GM18526 (cell line): ENCODE results near the gene RASSF4.

Experiments used
- POLR2A ChIP-seq: IDR thresholded peaks from 3 replicates; pipeline ENCODE4 v1.6.1; 2011; ENCODE audit not compliant: insufficient read length; ENCODE audit errors: extremely low read depth

RASSF4 gene

DNA sequence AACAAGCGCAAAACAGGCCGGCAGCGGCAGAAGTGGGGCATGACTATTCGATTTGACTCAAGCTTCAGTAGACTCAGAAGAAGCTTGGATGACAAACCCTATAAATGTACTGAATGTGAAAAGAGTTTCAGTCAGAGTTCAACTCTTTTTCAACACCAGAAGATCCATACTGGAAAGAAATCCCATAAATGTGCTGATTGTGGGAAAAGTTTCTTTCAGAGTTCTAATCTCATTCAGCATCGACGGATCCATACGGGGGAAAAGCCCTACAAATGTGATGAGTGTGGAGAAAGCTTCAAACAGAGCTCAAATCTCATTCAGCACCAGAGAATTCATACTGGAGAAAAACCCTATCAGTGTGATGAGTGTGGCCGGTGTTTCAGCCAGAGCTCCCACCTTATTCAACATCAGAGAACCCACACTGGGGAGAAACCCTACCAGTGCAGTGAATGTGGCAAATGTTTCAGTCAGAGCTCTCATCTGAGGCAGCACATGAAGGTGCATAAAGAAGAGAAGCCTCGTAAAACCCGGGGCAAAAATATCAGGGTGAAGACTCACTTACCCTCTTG, 43.9 kb downstream of the RASSF4 start:
- no peak for TF ChIP-seq POLR2A

DNA sequence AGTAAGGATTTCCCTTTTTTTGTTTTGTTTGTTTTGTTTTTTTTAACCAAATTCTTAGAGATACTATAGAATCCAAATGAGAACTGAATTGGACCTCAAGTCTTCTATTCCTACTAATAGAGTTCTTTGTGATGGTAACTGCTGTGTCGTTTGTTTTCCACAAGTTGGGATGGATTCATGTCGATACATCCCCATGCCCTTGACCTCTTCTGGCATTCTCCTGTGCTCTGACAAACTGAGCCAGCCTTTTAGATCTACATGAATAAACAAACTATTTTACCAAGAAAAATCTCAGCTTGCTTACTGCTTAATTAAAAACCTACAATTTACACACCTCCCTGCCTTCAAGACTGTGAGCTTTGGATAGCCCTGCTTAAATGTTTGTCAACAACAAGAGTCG, 45.1 kb downstream of the RASSF4 start:
- no peak for TF ChIP-seq POLR2A

DNA sequence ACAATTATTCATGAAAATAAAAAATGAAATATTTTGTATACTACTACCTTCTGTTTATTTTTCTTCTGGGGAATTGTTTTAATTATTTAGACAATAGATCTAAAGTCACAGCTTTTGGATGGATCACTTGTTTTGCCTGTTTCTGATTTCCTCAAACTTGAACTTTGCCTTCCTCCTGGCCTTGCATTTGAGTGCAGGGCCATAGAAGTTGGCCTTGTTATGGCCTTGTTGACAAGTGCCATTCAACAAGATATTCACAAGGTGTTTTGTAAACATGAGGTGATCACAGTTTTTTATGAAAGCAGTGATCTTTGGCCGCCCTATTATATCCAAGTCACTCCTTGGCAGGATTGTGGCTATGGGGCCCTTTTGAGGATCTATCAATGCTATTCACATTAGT, 45.7 kb downstream of the RASSF4 start:
- no peak for TF ChIP-seq POLR2A

DNA sequence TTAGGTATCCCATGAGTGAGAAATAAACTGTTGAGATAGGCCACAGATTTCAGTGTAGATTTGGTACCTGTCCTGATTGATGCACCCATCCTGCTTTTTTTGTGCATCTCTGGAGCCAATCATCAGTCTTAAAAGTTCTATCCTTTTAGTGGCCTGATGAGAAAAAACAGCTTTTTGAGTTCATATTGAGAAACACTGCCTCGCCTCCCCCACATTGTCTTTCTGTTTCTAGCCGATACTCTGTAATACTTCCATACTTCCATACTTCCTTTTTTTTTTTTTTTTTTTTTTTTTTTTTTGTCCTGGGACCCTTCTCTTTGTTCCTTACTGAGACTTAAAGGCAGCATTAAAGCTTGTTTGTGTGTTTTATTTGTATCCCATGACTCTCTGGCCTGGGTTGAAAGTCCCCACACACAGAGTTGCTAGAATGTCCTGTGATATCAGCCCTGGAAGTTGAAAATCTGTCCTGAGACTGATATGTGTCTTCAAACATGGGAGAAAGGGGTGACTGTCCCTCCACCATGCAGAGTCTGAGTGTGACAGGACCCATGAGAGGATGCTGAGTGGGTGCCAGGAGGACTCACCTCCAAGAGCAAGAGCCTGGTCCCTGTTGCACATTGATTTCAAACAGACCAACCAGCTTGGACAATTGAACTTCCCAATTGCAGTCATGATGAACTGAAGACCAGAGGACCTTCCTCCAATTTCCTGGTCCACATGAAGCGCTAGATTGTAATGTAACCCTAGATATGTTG, 46.9 kb downstream of the RASSF4 start:
- TF ChIP-seq POLR2A: no peak

DNA sequence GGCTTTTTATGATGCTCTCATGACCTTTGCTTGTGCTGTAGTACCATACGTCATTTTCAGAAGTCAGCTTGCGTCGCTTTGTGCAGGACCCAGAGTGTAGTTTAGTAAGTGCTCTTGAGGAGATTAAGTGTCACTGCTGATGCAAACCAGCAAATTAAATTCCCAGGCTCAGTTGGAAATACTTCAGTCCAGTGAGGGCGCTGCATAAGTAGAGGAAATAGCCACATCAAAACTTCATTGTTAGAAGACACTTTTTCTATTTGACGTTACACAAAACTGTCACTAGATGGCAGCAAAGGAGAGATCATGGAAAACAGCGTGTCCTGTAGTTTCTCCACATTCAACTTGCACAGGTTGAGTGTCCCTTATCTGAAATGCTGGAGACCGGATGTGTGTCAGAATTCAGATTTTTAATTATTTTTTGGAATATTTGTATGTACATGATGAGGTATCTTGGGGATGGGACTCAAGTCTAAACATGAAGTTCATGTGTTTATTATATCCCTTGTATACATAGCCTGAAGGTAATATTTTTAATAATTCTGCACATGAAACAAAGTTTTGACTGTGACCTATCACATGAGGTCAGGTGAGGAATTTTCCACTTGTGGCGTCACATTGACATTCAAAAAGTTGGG, 49.0 kb downstream of the RASSF4 start:
- no peak for TF ChIP-seq POLR2A

DNA sequence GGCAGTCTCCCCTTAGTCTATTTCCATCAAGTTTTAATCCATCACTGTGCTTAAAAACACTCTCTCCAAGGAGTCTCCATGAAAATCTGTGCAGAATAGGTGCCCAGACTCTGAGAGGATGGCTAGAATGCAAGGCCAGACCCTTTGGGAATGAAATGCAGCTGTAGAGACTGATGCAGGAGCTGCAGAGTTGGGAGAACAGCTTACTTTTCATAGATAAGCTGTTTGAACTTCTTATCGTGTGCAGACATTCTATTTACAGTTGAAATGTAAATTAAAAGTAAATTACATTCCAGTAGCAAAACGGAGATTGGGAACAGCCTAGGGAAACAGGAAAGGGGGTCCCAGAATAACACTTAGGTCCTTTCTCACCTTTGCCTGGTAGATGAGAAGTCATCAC, 56.0 kb downstream of the RASSF4 start:
- no peak for TF ChIP-seq POLR2A

DNA sequence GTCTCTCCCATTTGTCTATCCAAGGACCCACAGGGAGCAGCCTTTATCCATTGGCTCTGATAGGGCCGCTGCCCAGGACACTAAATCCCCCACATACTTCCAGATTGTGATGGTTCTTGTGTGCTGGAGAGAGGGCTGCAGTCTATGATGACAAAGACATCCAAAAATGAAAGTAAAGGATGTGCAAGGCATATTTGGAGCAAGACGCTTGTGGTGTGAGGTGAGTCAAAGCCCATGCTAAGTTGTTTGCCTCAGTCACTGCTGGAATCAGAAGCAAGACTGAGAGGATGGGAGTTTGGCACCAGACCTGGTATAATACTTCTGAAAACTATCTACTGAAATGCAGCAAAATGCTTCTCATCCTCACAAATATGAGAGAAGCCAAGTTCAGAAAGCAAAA, 63.8 kb downstream of the RASSF4 start:
- TF ChIP-seq POLR2A: no peak

DNA sequence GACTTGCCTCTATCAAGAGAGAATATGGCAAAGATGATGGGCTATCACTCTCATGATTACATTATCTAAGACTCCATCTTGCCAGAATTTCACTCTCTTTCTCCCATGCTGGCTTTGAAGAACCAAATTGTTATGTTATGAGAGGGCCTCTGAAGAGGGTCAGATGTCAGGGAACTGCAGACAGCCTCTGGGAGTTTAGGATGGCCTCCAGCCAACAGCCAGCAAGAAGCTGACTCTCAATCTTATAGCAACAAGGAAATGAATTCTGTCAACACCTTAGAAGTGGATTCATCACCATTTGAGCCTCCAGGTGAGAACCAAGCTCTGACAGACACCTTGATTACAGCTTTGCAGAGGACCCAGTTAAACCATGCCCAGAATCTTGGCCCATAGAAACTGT, 74.7 kb downstream of the RASSF4 start:
- no peak for TF ChIP-seq POLR2A

DNA sequence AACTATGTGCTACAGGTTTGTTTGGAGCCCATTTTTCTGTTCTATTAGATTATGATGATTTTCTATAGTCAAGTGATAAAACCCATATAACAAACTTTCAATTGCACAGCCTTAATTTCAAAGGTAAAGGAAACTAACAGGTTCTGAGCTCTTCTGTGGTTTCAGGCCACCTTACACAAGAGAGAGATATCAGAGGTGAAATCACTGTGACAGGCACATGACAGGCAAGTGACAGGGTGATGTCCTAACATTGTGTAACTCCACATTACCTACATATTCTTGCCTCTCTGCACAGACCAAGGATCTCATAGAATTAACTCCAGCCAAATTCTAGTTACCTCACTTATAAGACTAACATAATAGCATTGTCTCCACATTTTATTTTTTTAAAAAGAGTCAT, 76.1 kb downstream of the RASSF4 start:
- no peak for TF ChIP-seq POLR2A

DNA sequence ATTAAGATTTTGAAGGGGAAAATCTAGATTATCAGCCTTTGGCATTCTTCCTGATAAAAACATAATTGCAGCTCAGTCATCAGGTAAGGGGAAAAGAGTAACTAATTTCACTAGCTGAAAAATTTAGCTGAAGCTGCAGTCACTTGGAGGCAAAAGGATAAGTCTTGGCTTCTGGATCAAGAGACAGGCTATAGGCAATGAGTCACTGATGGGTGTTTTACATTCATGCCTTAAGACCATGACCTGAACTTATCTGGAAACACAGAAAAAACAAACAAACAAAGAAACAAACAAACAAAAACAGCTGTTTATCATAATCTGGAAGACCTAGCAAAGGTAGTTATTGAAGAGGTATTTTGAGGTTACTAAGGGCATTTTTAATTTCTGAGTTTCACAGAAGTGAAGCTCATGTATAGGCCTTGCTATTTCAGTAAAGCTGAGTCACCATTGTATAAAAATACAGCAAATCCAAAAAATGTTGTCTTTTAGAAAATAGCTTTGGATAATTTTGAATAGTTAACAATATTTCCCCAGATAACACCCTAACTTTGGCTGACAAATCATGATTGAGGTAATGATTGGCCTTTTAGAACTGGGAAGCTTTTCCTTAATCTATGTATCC, 81.4 kb downstream of the RASSF4 start:
- no peak for TF ChIP-seq POLR2A

DNA sequence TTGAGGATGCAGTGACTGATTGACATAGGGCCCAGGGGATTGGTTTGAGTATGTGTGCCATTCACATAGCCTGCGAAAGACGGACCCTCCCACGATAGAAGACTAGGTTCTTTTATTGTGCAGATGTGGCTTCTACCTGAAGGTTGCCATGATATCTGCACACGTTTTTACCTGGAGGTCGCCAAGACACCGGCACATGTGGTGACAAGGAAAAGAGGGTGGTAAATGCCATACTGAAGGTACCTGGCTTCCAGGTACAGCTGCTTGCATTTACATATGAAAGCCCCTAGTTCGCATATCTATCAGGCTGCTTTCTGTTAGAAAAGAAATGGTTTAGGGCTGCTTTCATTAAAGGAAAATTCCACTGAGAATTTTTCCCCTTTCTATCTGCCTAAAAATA, 84.7 kb downstream of the RASSF4 start:
- no peak for TF ChIP-seq POLR2A
